ENCODE results near the gene FAM98C. TPM values are rescaled to one million over a fixed set of nuclear protein-coding genes. Genes with fewer than 3 reads are reported as not detected.
"Not testable (repeated sequence)": the region's sequence is repeated elsewhere in the genome, so short reads cannot be mapped to it uniquely, and the experiment has no call there.

FAM98C gene
- total RNA-seq, 3 donors from 2014 or later: 24.1 to 42.3 (median 30.1) TPM

GRCh38 chr19:38360839-38361631 lies 41.9 kb upstream of the FAM98C start:
- intact Hi-C loops (cut with DNase I, micrococcal nuclease): no loop called here
- no peak for ATAC-seq

GRCh38 chr19:38361633-38362075 lies 41.2 kb upstream of the FAM98C start:
- H3K9me3 ChIP-seq: peaks cover 4% of the 10 kb centered on the region
- ATAC-seq (peak; percentile 86), DNase-seq (peak; percentile 77 to 86 (median 78))
- no peak for TF ChIP-seq CTCF (IDR thresholded peaks at IDR 0.05)
- H3K36me3 ChIP-seq (ENCODE audit: low read depth): no peaks in the 10 kb centered on the region
- intact Hi-C loops (cut with DNase I, micrococcal nuclease): no loop called here
- H3K4me1 ChIP-seq (ENCODE audit: low read depth): peaks cover 12% of the 10 kb centered on the region
- H3K4me3 ChIP-seq: no peak overlapping the region

More at GRCh38 chr19:38360839-38361631, 41.9 kb upstream of the FAM98C start:
- DNase-seq: no peak
- Histone ChIP-seq H3K9me3 (peaks cover 4% of the 10 kb centered on the region), H3K4me1 (ENCODE audit: low read depth) (peaks cover 12% of the 10 kb centered on the region), H3K36me3 (ENCODE audit: low read depth) (no peaks in the 10 kb centered on the region), H3K4me3 (no peak overlapping the region)
- no peak for TF ChIP-seq CTCF (IDR thresholded peaks at IDR 0.05)

- no peak overlapping the region for H3K4me3 ChIP-seq
- no peak for TF ChIP-seq CTCF (IDR thresholded peaks at IDR 0.05)
- H3K36me3 ChIP-seq (ENCODE audit: low read depth): no peaks in the 10 kb centered on the region
- peaks cover 12% of the 10 kb centered on the region for H3K4me1 ChIP-seq (ENCODE audit: low read depth)
- intact Hi-C loops (cut with DNase I, micrococcal nuclease): no loop called here
- H3K9me3 ChIP-seq: peaks cover 4% of the 10 kb centered on the region
- ATAC-seq (peak; percentile 85), DNase-seq (peak; percentile 89 to 92 (median 91))
These were observed 40.6 kb upstream of the FAM98C start for GRCh38 chr19:38362076-38362945.

- intact Hi-C loops (cut with DNase I, micrococcal nuclease); H3K4me3 ChIP-seq; H3K9me3 ChIP-seq; DNase-seq; H3K36me3 ChIP-seq (ENCODE audit: low read depth); ATAC-seq: not testable (repeated sequence)
- peaks cover 12% of the 10 kb centered on the region for H3K4me1 ChIP-seq (ENCODE audit: low read depth)
These were observed 39.8 kb upstream of the FAM98C start for GRCh38 chr19:38362946-38363688.

GRCh38 chr19:38367041-38367440 lies 35.9 kb upstream of the FAM98C start:
- intact Hi-C loops (cut with DNase I, micrococcal nuclease): no loop called here

More at GRCh38 chr19:38367041-38367440, 35.9 kb upstream of the FAM98C start:
- Histone ChIP-seq H3K9me3 (peaks cover 4% of the 10 kb centered on the region), H3K36me3 (ENCODE audit: low read depth) (no peaks in the 10 kb centered on the region), H3K4me3 (no peak overlapping the region), H3K4me1 (ENCODE audit: low read depth) (peaks cover 7% of the 10 kb centered on the region)
- TF ChIP-seq CTCF (IDR thresholded peaks at IDR 0.05): no peak
- DNase-seq (no peak), ATAC-seq (no peak)
